A549 (cell line): ENCODE measurements around the gene ARID1B. TPM values are rescaled to one million over a fixed set of nuclear protein-coding genes. Genes with fewer than 3 reads are reported as not detected.

ENCODE experiments used
- ATAC-seq, 2 experiments: fragments of 200-7000 bp in 1 of 2; fragments of >200 bp in 1 of 2; cut with Nextera tagmentation in 1 of 2; cut with Tn5 transposase in 1 of 2; 3 replicates each; pipeline versions ENCODE4 v1.8.0 to v1.9.1; 2018 to 2020; ENCODE audit warnings: mild to moderate bottlenecking in 1 of 2, moderate library complexity in 1 of 2
- CTCF ChIA-PET: fragments of 300-600 bp; sonication (Branson Sonifier 250); formaldehyde crosslinking; extraction: SDS; loops from one replicate; lab custom pipeline; 2021; ENCODE audit warnings: antibody characterized with exemption, inconsistent platforms; lab: Yijun Ruan, JAX
- POLR2A ChIA-PET: fragments of 350-600 bp; formaldehyde crosslinking; extraction: SDS; loops from one replicate; lab custom pipeline; 2021; ENCODE audit warnings: antibody characterized with exemption, inconsistent platforms; lab: Yijun Ruan, JAX
- DNase-seq, 2 experiments: peaks; one replicate each; pipeline versions ENCODE4 v3.0.0 to v3.0.0-alpha.2; 2011 to 2016; ENCODE audit warnings: low read depth in 1 of 2, low spot score in 1 of 2
- FAIRE-seq: peaks from 2 replicates; lab custom pipeline; 2011; peaks lifted over from hg19 to GRCh38; lab: Jason Lieb, UNC
- H3K27ac ChIP-seq, 2 experiments: fragments of >200 bp; sonication (Bioruptor Twin); formaldehyde crosslinking; 3 replicates each; pipeline ENCODE4 v1.5.1; 2016 to 2017
- H3K4me1 ChIP-seq: fragments of >200 bp; sonication (Bioruptor Twin); formaldehyde crosslinking; 3 replicates; pipeline ENCODE4 v1.6.1; 2016
- H3K4me2 ChIP-seq: fragments of >200 bp; sonication (Bioruptor Twin); formaldehyde crosslinking; 3 replicates; pipeline ENCODE4 v1.6.1; 2016
- H3K4me3 ChIP-seq: fragments of >200 bp; sonication (Bioruptor Twin); formaldehyde crosslinking; 3 replicates; pipeline ENCODE4 v1.5.1; 2016
- H3K9me3 ChIP-seq: fragments of >200 bp; sonication (Bioruptor Twin); formaldehyde crosslinking; 3 replicates; pipeline ENCODE4 v1.6.1; 2016
- ATOH8 ChIP-seq: fragments of 250-450 bp; sonication (Bioruptor Pico); IDR thresholded peaks from 2 replicates; pipeline ENCODE4 v1.5.0; 2020; ENCODE audit warnings: low read depth, mild to moderate bottlenecking, moderate library complexity
- CBX8 ChIP-seq: fragments of 200-600 bp; sonication (generic); IDR thresholded peaks from 2 replicates; pipeline ENCODE4 v1.6.1; 2016
- CEBPB ChIP-seq, 2 experiments: fragments of >200 bp in 1 of 2; sonication (Bioruptor Twin) in 1 of 2; formaldehyde crosslinking in 1 of 2; IDR thresholded peaks; 2 replicates each; pipeline ENCODE4 v1.6.1; 2012 to 2016
- CTCF ChIP-seq: fragments of >200 bp; sonication (Bioruptor Twin); formaldehyde crosslinking; IDR thresholded peaks from 3 replicates; pipeline ENCODE4 v1.5.1; 2016
- E2F6 ChIP-seq: IDR thresholded peaks from 2 replicates; pipeline ENCODE4 v1.6.1; 2012; ENCODE audit warnings: low read depth, borderline replicate concordance
- EHF ChIP-seq: fragments of 250-450 bp; sonication (Bioruptor Pico); IDR thresholded peaks from 2 replicates; pipeline ENCODE4 v1.5.0; 2020; ENCODE audit warnings: mild to moderate bottlenecking
- HDAC2 ChIP-seq: fragments of 200-600 bp; sonication (generic); IDR thresholded peaks from 2 replicates; pipeline ENCODE4 v1.6.1; 2016
- HES2 ChIP-seq: fragments of >200 bp; sonication (Bioruptor Twin); formaldehyde crosslinking; IDR thresholded peaks from 2 replicates; pipeline ENCODE4 v1.6.1; 2016
- HMGXB4 ChIP-seq: fragments of 250-450 bp; sonication (Bioruptor Pico); IDR thresholded peaks from 2 replicates; pipeline ENCODE4 v1.5.0; 2021; ENCODE audit warnings: mild to moderate bottlenecking, moderate library complexity, borderline replicate concordance
- HOXA7 ChIP-seq: fragments of 250-450 bp; sonication (Bioruptor Pico); IDR thresholded peaks from 2 replicates; pipeline ENCODE4 v1.5.0; 2020; ENCODE audit warnings: mild to moderate bottlenecking, moderate library complexity
- JUN ChIP-seq, 2 experiments: fragments of >200 bp; sonication (Bioruptor Twin); formaldehyde crosslinking; IDR thresholded peaks; 2 replicates in 1 of 2; 3 replicates in 1 of 2; pipeline ENCODE4 v1.6.1; 2016 to 2017
- JUNB ChIP-seq: fragments of >200 bp; sonication (Bioruptor Twin); formaldehyde crosslinking; IDR thresholded peaks from 2 replicates; pipeline ENCODE4 v1.6.1; 2016
- MAFK ChIP-seq: fragments of 450-650 bp; IDR thresholded peaks from 2 replicates; pipeline ENCODE4 v1.6.1; 2014; ENCODE audit not compliant: partially characterized antibody
- NR3C1 ChIP-seq: fragments of >200 bp; sonication (Bioruptor Twin); formaldehyde crosslinking; IDR thresholded peaks from 3 replicates; pipeline ENCODE4 v1.6.1; 2017
- RAD21 ChIP-seq, 2 experiments: fragments of >200 bp in 1 of 2; sonication (Bioruptor Twin) in 1 of 2; formaldehyde crosslinking in 1 of 2; IDR thresholded peaks in 1 of 2; conservative IDR thresholded peaks in 1 of 2; 2 replicates in 1 of 2; 3 replicates in 1 of 2; pipeline ENCODE4 v1.6.1; 2012 to 2018; ENCODE audit warnings: inconsistent platforms in 1 of 2
- RARB ChIP-seq: fragments of 250-450 bp; sonication (Bioruptor Pico); IDR thresholded peaks from 2 replicates; pipeline ENCODE4 v1.8.0; 2021; ENCODE audit warnings: mild to moderate bottlenecking, moderate library complexity
- RCOR1 ChIP-seq: fragments of 150-350 bp; IDR thresholded peaks from 2 replicates; pipeline ENCODE4 v1.6.1; 2014; ENCODE audit warnings: antibody characterized with exemption, low read length, low read depth
- RFX5 ChIP-seq: fragments of 450-650 bp; IDR thresholded peaks from 2 replicates; pipeline ENCODE4 v1.7.1; 2014; ENCODE audit warnings: antibody characterized with exemption, mild to moderate bottlenecking, moderate library complexity
- TP53 ChIP-seq: fragments of 250-450 bp; sonication (Bioruptor Pico); IDR thresholded peaks from 2 replicates; pipeline ENCODE4 v1.5.0; 2021; ENCODE audit warnings: mild to moderate bottlenecking, moderate library complexity
- USF2 ChIP-seq: fragments of 450-650 bp; IDR thresholded peaks from 2 replicates; pipeline ENCODE4 v1.6.1; 2014; ENCODE audit warnings: antibody characterized with exemption
- ZC3H11A ChIP-seq: fragments of 450-650 bp; IDR thresholded peaks from 2 replicates; pipeline ENCODE4 v1.6.1; 2014; ENCODE audit warnings: antibody characterized with exemption, mild to moderate bottlenecking
- WGBS: methylation state at CpG from one replicate; pipeline ENCODE4 v1.1.6; 2017; ENCODE audit errors: missing lambda C conversion rate; 5-methylcytosine and 5-hydroxymethylcytosine counted together
- polyA plus RNA-seq, 4 experiments: library from polyadenylated mRNA; depleted of rRNA in 3 of 4; stranded (reverse); fragments of >200 nt; fragmentation: RNase III in 1 of 4; extraction: RNeasy Plus Mini Kit Qiagen cat#74134 plus additional on column Dnase treatment in 1 of 4; gene quantifications; 2 replicates in 3 of 4; 3 replicates in 1 of 4; pipeline ENCODE4 v1.2.3, GENCODE V29; 2011 to 2017

ARID1B gene
- polyA plus RNA-seq, 2 of the 4 experiments (the other 2 are of a cell fraction): 13.5 to 16.3 TPM

GRCh38 chr6:156961282-156961892, 184.2 kb downstream of the ARID1B start:
- no peak for ATAC-seq
- CTCF ChIA-PET: no interaction called here
- Histone ChIP-seq H3K27ac (no peak overlapping the region), H3K9me3 (no peaks in the 10 kb centered on the region)
- no peak for TF ChIP-seq RCOR1
- no peak for TF ChIP-seq RARB (CRISPR knock-in tag)
- no peak for TF ChIP-seq EHF (CRISPR knock-in tag)
- TF ChIP-seq RAD21 (conservative IDR thresholded peaks at IDR 0.05 in 1 of 2, IDR thresholded peaks at IDR 0.05 in 1 of 2): no peak
- no peak for TF ChIP-seq ATOH8
- no peak for TF ChIP-seq HMGXB4 (CRISPR knock-in tag)
- no peak for TF ChIP-seq JUNB
- no peak for TF ChIP-seq HOXA7
- no peak for TF ChIP-seq E2F6
- no peak for TF ChIP-seq CBX8
- TF ChIP-seq HDAC2: no peak
- no peak for TF ChIP-seq NR3C1
- TF ChIP-seq ZC3H11A: no peak
- no peak for TF ChIP-seq JUN (IDR thresholded peaks at IDR 0.05)
- TF ChIP-seq TP53 (CRISPR knock-in tag): no peak
- TF ChIP-seq, all 56 proteins: peak for 0
- POLR2A ChIA-PET: no interaction called here
- FAIRE-seq (no peak), DNase-seq (no peak)
- Histone ChIP-seq H3K4me2 (no peak overlapping the region), H3K4me1 (peaks cover 21% of the 10 kb centered on the region; the same call in 2 of the 3 replicates), H3K4me3 (no peak overlapping the region)
- WGBS: 91% methylated on average over 12 of the region's 17 CpGs

- WGBS: 50% methylated on average over 10 of the region's 10 CpGs
- ChIA-PET CTCF (interaction anchor here (0.6 kb wide), 2 partner anchors 357 to 728 kb away, joined by 3 read pairs; no protein-coding TSS in a partner anchor), POLR2A (no interaction called here)
- Histone ChIP-seq H3K4me2 (peak overlapping the region; percentile 75), H3K4me1 (peaks cover 16% of the 10 kb centered on the region; the same call in 2 of the 3 replicates), H3K4me3 (0 out of 3 replicates have a peak overlapping the region, but pooled peaks have one; percentile 11), H3K9me3 (no peaks in the 10 kb centered on the region), H3K27ac (no peak overlapping the region)
- TF ChIP-seq MAFK: peak; percentile 99
- no peak for TF ChIP-seq CTCF
- TF ChIP-seq HES2: peak; percentile 17; the same call in 1 of the 2 replicates
- TF ChIP-seq USF2: no peak
- no peak for TF ChIP-seq RFX5
- peak; percentile 68 to 82; a peak in 3 of 4 replicates for TF ChIP-seq CEBPB (IDR thresholded peaks at IDR 0.05)
- FAIRE-seq (no peak), DNase-seq (peak in 1 of 2 experiments; percentile 33), ATAC-seq (peak in 1 of 2 experiments; percentile 45; a peak in 2 of 6 replicates)
These were observed 186.8 kb downstream of the ARID1B start for GRCh38 chr6:156963712-156964700.
